ENCODE data around the gene CREB5. TPM values are rescaled to one million over a fixed set of nuclear protein-coding genes. Genes with fewer than 3 reads are reported as not detected.

CREB5 gene
- polyA plus RNA-seq, 1 donor from 2014 or later = 3.7 TPM

- Histone ChIP-seq H3K9ac (ENCODE audit: low read length) (no peak overlapping the region), H3K27ac (ENCODE audit: low read length) (no peak overlapping the region), H2AFZ (ENCODE audit: low read depth, low read length) (no peak overlapping the region), H3K4me2 (ENCODE audit: low read length) (no peak overlapping the region), H3K36me3 (ENCODE audit: insufficient read depth, low read length) (no peaks in the 10 kb centered on the region), H4K20me1 (ENCODE audit: insufficient read depth) (no peaks in the 10 kb centered on the region), H3K27me3 (ENCODE audit: insufficient read depth, low read depth, low read length) (no peaks in the 10 kb centered on the region), H3K79me2 (replicated peaks; ENCODE audit: insufficient read depth, low read length) (no peaks in the 10 kb centered on the region), H3K4me3 (ENCODE audit: low read length) (no peak overlapping the region), H3F3A (ENCODE audit: insufficient read depth, low read length, poor library complexity, severe bottlenecking) (no peaks in the 10 kb centered on the region), H3K9me2 (ENCODE audit: insufficient read depth, low read length) (no peaks in the 10 kb centered on the region), H3K9me3 (ENCODE audit: low read length) (no peaks in the 10 kb centered on the region)
- TF ChIP-seq RAD21 (conservative IDR thresholded peaks at IDR 0.05) (no peak), POLR2AphosphoS5 (IDR thresholded peaks at IDR 0.05) (no peak), EP300 (conservative IDR thresholded peaks at IDR 0.05; ENCODE audit: poor library complexity, severe bottlenecking) (no peak), SMC3 (conservative IDR thresholded peaks at IDR 0.05; ENCODE audit: poor library complexity) (no peak), CTCF (IDR thresholded peaks at IDR 0.05; ENCODE audit: poor library complexity, severe bottlenecking) (no peak), EZH2 (IDR thresholded peaks at IDR 0.05; ENCODE audit: borderline replicate concordance, insufficient read depth, low read length, poor library complexity, severe bottlenecking) (no peak)
Observed at GRCh38 chr7:28623105-28623730, 210.9 kb downstream of the CREB5 start.

GRCh38 chr7:28623863-28624262 lies 211.5 kb downstream of the CREB5 start:
- no peak overlapping the region for H3K4me3 ChIP-seq (ENCODE audit: low read length)
- no peaks in the 10 kb centered on the region for H3K36me3 ChIP-seq (ENCODE audit: insufficient read depth, low read length)
- H3K9me3 ChIP-seq (ENCODE audit: low read length) = no peaks in the 10 kb centered on the region
- H3K27ac ChIP-seq (ENCODE audit: low read length) = no peak overlapping the region
- no peaks in the 10 kb centered on the region for H4K20me1 ChIP-seq (ENCODE audit: insufficient read depth)
- no peak overlapping the region for H2AFZ ChIP-seq (ENCODE audit: low read depth, low read length)
- no peak overlapping the region for H3K9ac ChIP-seq (ENCODE audit: low read length)
- H3K79me2 ChIP-seq (replicated peaks; ENCODE audit: insufficient read depth, low read length) = no peaks in the 10 kb centered on the region
- H3K4me2 ChIP-seq (ENCODE audit: low read length) = no peak overlapping the region
- H3F3A ChIP-seq (ENCODE audit: insufficient read depth, low read length, poor library complexity, severe bottlenecking) = no peaks in the 10 kb centered on the region
- no peaks in the 10 kb centered on the region for H3K9me2 ChIP-seq (ENCODE audit: insufficient read depth, low read length)
- TF ChIP-seq EZH2 (IDR thresholded peaks at IDR 0.05; ENCODE audit: borderline replicate concordance, insufficient read depth, low read length, poor library complexity, severe bottlenecking) (no peak), SMC3 (conservative IDR thresholded peaks at IDR 0.05; ENCODE audit: poor library complexity) (peak; percentile 66), CTCF (IDR thresholded peaks at IDR 0.05; ENCODE audit: poor library complexity, severe bottlenecking) (peak; percentile 68), RAD21 (conservative IDR thresholded peaks at IDR 0.05) (peak; percentile 71)
- H3K27me3 ChIP-seq (ENCODE audit: insufficient read depth, low read depth, low read length) = no peaks in the 10 kb centered on the region

GRCh38 chr7:28625432-28625831 lies 213.1 kb downstream of the CREB5 start:
- Histone ChIP-seq H3K27ac (ENCODE audit: low read length) (no peak overlapping the region), H3K9ac (ENCODE audit: low read length) (no peak overlapping the region), H3K9me3 (ENCODE audit: low read length) (no peaks in the 10 kb centered on the region), H3K4me3 (ENCODE audit: low read length) (no peak overlapping the region), H2AFZ (ENCODE audit: low read depth, low read length) (no peak overlapping the region), H3K4me2 (ENCODE audit: low read length) (no peak overlapping the region), H4K20me1 (ENCODE audit: insufficient read depth) (no peaks in the 10 kb centered on the region), H3K9me2 (ENCODE audit: insufficient read depth, low read length) (no peaks in the 10 kb centered on the region), H3F3A (ENCODE audit: insufficient read depth, low read length, poor library complexity, severe bottlenecking) (no peaks in the 10 kb centered on the region), H3K36me3 (ENCODE audit: insufficient read depth, low read length) (no peaks in the 10 kb centered on the region), H3K79me2 (replicated peaks; ENCODE audit: insufficient read depth, low read length) (no peaks in the 10 kb centered on the region), H3K27me3 (ENCODE audit: insufficient read depth, low read depth, low read length) (no peaks in the 10 kb centered on the region)
- TF ChIP-seq RAD21 (conservative IDR thresholded peaks at IDR 0.05) = no peak
- no peak for TF ChIP-seq MXI1 (conservative IDR thresholded peaks at IDR 0.05; ENCODE audit: poor library complexity, severe bottlenecking)
- no peak for TF ChIP-seq TAF1 (IDR thresholded peaks at IDR 0.05; ENCODE audit: low read depth)
- no peak for TF ChIP-seq CTCF (IDR thresholded peaks at IDR 0.05; ENCODE audit: poor library complexity, severe bottlenecking)
